ENCODE results near the gene DGKH.

The DGKH gene

GRCh38 chr13:42099962-42100675 is 51.7 kb downstream of the DGKH start:
- Histone ChIP-seq H3K79me2 (ENCODE audit: control insufficient read depth, insufficient read depth, low read length, unreplicated experiment) (peaks cover 13% of the 10 kb centered on the region), H2AFZ (ENCODE audit: low read length, unreplicated experiment) (no peak overlapping the region), H3K27ac (ENCODE audit: low read depth, low read length) (no peak overlapping the region), H3K4me1 (ENCODE audit: control insufficient read depth, insufficient read depth, low read length, unreplicated experiment) (no peaks in the 10 kb centered on the region), H3K27me3 (ENCODE audit: insufficient read depth, low read length) (no peaks in the 10 kb centered on the region), H3K36me3 (ENCODE audit: insufficient read depth, low read length) (no peaks in the 10 kb centered on the region), H3K4me3 (ENCODE audit: low read depth, low read length) (no peak overlapping the region)

GRCh38 chr13:42100960-42101359 is 52.5 kb downstream of the DGKH start:
- no peak overlapping the region for H2AFZ ChIP-seq (ENCODE audit: low read length, unreplicated experiment)
- no peaks in the 10 kb centered on the region for H3K27me3 ChIP-seq (ENCODE audit: insufficient read depth, low read length)
- no peak overlapping the region for H3K27ac ChIP-seq (ENCODE audit: low read depth, low read length)
- H3K79me2 ChIP-seq (ENCODE audit: control insufficient read depth, insufficient read depth, low read length, unreplicated experiment): peaks cover 16% of the 10 kb centered on the region
- no peak overlapping the region for H3K4me3 ChIP-seq (ENCODE audit: low read depth, low read length)
- peaks cover 7% of the 10 kb centered on the region for H3K4me1 ChIP-seq (ENCODE audit: control insufficient read depth, insufficient read depth, low read length, unreplicated experiment)
- H3K36me3 ChIP-seq (ENCODE audit: insufficient read depth, low read length): no peaks in the 10 kb centered on the region

- Histone ChIP-seq H3K27ac (ENCODE audit: low read depth, low read length) (no peak overlapping the region), H3K4me3 (ENCODE audit: low read depth, low read length) (no peak overlapping the region), H3K36me3 (ENCODE audit: insufficient read depth, low read length) (no peaks in the 10 kb centered on the region), H3K4me1 (ENCODE audit: control insufficient read depth, insufficient read depth, low read length, unreplicated experiment) (peaks cover 13% of the 10 kb centered on the region), H2AFZ (ENCODE audit: low read length, unreplicated experiment) (no peak overlapping the region), H3K79me2 (ENCODE audit: control insufficient read depth, insufficient read depth, low read length, unreplicated experiment) (peaks cover 16% of the 10 kb centered on the region), H3K27me3 (ENCODE audit: insufficient read depth, low read length) (no peaks in the 10 kb centered on the region)
Measured at GRCh38 chr13:42101821-42102585, 53.6 kb downstream of the DGKH start.

- Histone ChIP-seq H2AFZ (ENCODE audit: low read length, unreplicated experiment) (no peak overlapping the region), H3K27ac (ENCODE audit: low read depth, low read length) (no peak overlapping the region), H3K79me2 (ENCODE audit: control insufficient read depth, insufficient read depth, low read length, unreplicated experiment) (peaks cover 16% of the 10 kb centered on the region), H3K4me3 (ENCODE audit: low read depth, low read length) (no peak overlapping the region), H3K36me3 (ENCODE audit: insufficient read depth, low read length) (no peaks in the 10 kb centered on the region), H3K4me1 (ENCODE audit: control insufficient read depth, insufficient read depth, low read length, unreplicated experiment) (peaks cover 13% of the 10 kb centered on the region), H3K27me3 (ENCODE audit: insufficient read depth, low read length) (no peaks in the 10 kb centered on the region)
Measured at GRCh38 chr13:42102961-42103865, 54.8 kb downstream of the DGKH start.

- no peak overlapping the region for H3K4me3 ChIP-seq (ENCODE audit: low read depth, low read length)
- no peak overlapping the region for H3K27ac ChIP-seq (ENCODE audit: low read depth, low read length)
- H3K79me2 ChIP-seq (ENCODE audit: control insufficient read depth, insufficient read depth, low read length, unreplicated experiment): peaks cover 3% of the 10 kb centered on the region
- peaks cover 16% of the 10 kb centered on the region for H3K4me1 ChIP-seq (ENCODE audit: control insufficient read depth, insufficient read depth, low read length, unreplicated experiment)
- H3K36me3 ChIP-seq (ENCODE audit: insufficient read depth, low read length): no peaks in the 10 kb centered on the region
- no peak overlapping the region for H2AFZ ChIP-seq (ENCODE audit: low read length, unreplicated experiment)
- no peaks in the 10 kb centered on the region for H3K27me3 ChIP-seq (ENCODE audit: insufficient read depth, low read length)
Measured at GRCh38 chr13:42106998-42107397, 58.5 kb downstream of the DGKH start.

- H3K79me2 ChIP-seq (ENCODE audit: control insufficient read depth, insufficient read depth, low read length, unreplicated experiment): peaks cover 3% of the 10 kb centered on the region
- H3K27me3 ChIP-seq (ENCODE audit: insufficient read depth, low read length): no peaks in the 10 kb centered on the region
- H3K4me1 ChIP-seq (ENCODE audit: control insufficient read depth, insufficient read depth, low read length, unreplicated experiment): peaks cover 16% of the 10 kb centered on the region
- H3K4me3 ChIP-seq (ENCODE audit: low read depth, low read length): no peak overlapping the region
- H2AFZ ChIP-seq (ENCODE audit: low read length, unreplicated experiment): no peak overlapping the region
- H3K27ac ChIP-seq (ENCODE audit: low read depth, low read length): no peak overlapping the region
- H3K36me3 ChIP-seq (ENCODE audit: insufficient read depth, low read length): no peaks in the 10 kb centered on the region
Measured at GRCh38 chr13:42107421-42107820, 59.0 kb downstream of the DGKH start.

- Histone ChIP-seq H3K27me3 (ENCODE audit: insufficient read depth, low read length) (no peaks in the 10 kb centered on the region), H3K79me2 (ENCODE audit: control insufficient read depth, insufficient read depth, low read length, unreplicated experiment) (peaks cover 3% of the 10 kb centered on the region), H3K27ac (ENCODE audit: low read depth, low read length) (no peak overlapping the region), H2AFZ (ENCODE audit: low read length, unreplicated experiment) (no peak overlapping the region), H3K4me1 (ENCODE audit: control insufficient read depth, insufficient read depth, low read length, unreplicated experiment) (peaks cover 16% of the 10 kb centered on the region), H3K36me3 (ENCODE audit: insufficient read depth, low read length) (no peaks in the 10 kb centered on the region), H3K4me3 (ENCODE audit: low read depth, low read length) (no peak overlapping the region)
Measured at GRCh38 chr13:42108217-42108616, 59.8 kb downstream of the DGKH start.

GRCh38 chr13:42109957-42110356 is 61.5 kb downstream of the DGKH start:
- Histone ChIP-seq H2AFZ (ENCODE audit: low read length, unreplicated experiment) (no peak overlapping the region), H3K27ac (ENCODE audit: low read depth, low read length) (no peak overlapping the region), H3K27me3 (ENCODE audit: insufficient read depth, low read length) (no peaks in the 10 kb centered on the region), H3K4me3 (ENCODE audit: low read depth, low read length) (no peak overlapping the region), H3K36me3 (ENCODE audit: insufficient read depth, low read length) (no peaks in the 10 kb centered on the region), H3K79me2 (ENCODE audit: control insufficient read depth, insufficient read depth, low read length, unreplicated experiment) (peaks cover 3% of the 10 kb centered on the region), H3K4me1 (ENCODE audit: control insufficient read depth, insufficient read depth, low read length, unreplicated experiment) (peaks cover 16% of the 10 kb centered on the region)

GRCh38 chr13:42110410-42111155 is 62.1 kb downstream of the DGKH start:
- Histone ChIP-seq H3K27me3 (ENCODE audit: insufficient read depth, low read length) (no peaks in the 10 kb centered on the region), H3K36me3 (ENCODE audit: insufficient read depth, low read length) (no peaks in the 10 kb centered on the region), H3K4me1 (ENCODE audit: control insufficient read depth, insufficient read depth, low read length, unreplicated experiment) (peaks cover 12% of the 10 kb centered on the region), H3K27ac (ENCODE audit: low read depth, low read length) (no peak overlapping the region), H2AFZ (ENCODE audit: low read length, unreplicated experiment) (no peak overlapping the region), H3K4me3 (ENCODE audit: low read depth, low read length) (no peak overlapping the region), H3K79me2 (ENCODE audit: control insufficient read depth, insufficient read depth, low read length, unreplicated experiment) (no peaks in the 10 kb centered on the region)

GRCh38 chr13:42112864-42113263 is 64.4 kb downstream of the DGKH start:
- Histone ChIP-seq H3K27me3 (ENCODE audit: insufficient read depth, low read length) (no peaks in the 10 kb centered on the region), H3K79me2 (ENCODE audit: control insufficient read depth, insufficient read depth, low read length, unreplicated experiment) (no peaks in the 10 kb centered on the region), H2AFZ (ENCODE audit: low read length, unreplicated experiment) (no peak overlapping the region), H3K27ac (ENCODE audit: low read depth, low read length) (no peak overlapping the region), H3K4me1 (ENCODE audit: control insufficient read depth, insufficient read depth, low read length, unreplicated experiment) (peaks cover 3% of the 10 kb centered on the region), H3K4me3 (ENCODE audit: low read depth, low read length) (no peak overlapping the region), H3K36me3 (ENCODE audit: insufficient read depth, low read length) (no peaks in the 10 kb centered on the region)
